ENCODE data around the gene CERS2. TPM values are rescaled to one million over a fixed set of nuclear protein-coding genes. Genes with fewer than 3 reads are reported as not detected.

CERS2 gene
- total and polyA plus RNA-seq, 2 of the 13 experiments (the other 11 are each of a cell fraction or from before 2014, with no cell fraction given) = 269 to 298 TPM

- TF ChIP-seq ZKSCAN1 (IDR thresholded peaks at IDR 0.05; ENCODE audit: low read length) = no peak
- peak; percentile 95 for TF ChIP-seq STAT6 (CRISPR knock-in tag; IDR thresholded peaks at IDR 0.05; ENCODE audit: borderline replicate concordance)
- peak; percentile 89 for TF ChIP-seq FOXP4 (CRISPR knock-in tag; IDR thresholded peaks at IDR 0.05)
- no peak for TF ChIP-seq ZNF570 (CRISPR knock-in tag; IDR thresholded peaks at IDR 0.05; ENCODE audit: borderline replicate concordance)
- TF ChIP-seq SP2 (CRISPR knock-in tag; IDR thresholded peaks at IDR 0.05) = 0 out of 2 replicates have a peak, but pooled peaks have one; percentile 28
- TF ChIP-seq MEIS1 (CRISPR knock-in tag; IDR thresholded peaks at IDR 0.05; ENCODE audit: borderline replicate concordance) = peak; percentile 98
- TF ChIP-seq JUN (CRISPR knock-in tag; IDR thresholded peaks at IDR 0.05) = peak; percentile 78
- TF ChIP-seq ZSCAN29 (CRISPR knock-in tag; conservative IDR thresholded peaks at IDR 0.05) = no peak
- TF ChIP-seq ZNF503 (CRISPR knock-in tag; IDR thresholded peaks at IDR 0.05) = peak; percentile 74; the same call in 1 of the 2 replicates
- no peak for TF ChIP-seq ZXDC (CRISPR knock-in tag; IDR thresholded peaks at IDR 0.05)
- no peak for TF ChIP-seq ZNF549 (CRISPR knock-in tag; IDR thresholded peaks at IDR 0.05)
- TF ChIP-seq SALL1 (CRISPR knock-in tag; IDR thresholded peaks at IDR 0.05) = peak; percentile 93
- TF ChIP-seq RARA (CRISPR knock-in tag; IDR thresholded peaks at IDR 0.05) = peak; percentile 92
- TF ChIP-seq HMGXB4 (CRISPR knock-in tag; IDR thresholded peaks at IDR 0.05; ENCODE audit: borderline replicate concordance in 1 of 2, low read depth in 1 of 2) = peak; percentile 32 to 66; a peak in 2 of 4 replicates
- peak; percentile 81 for TF ChIP-seq TRIM24 (CRISPR knock-in tag; IDR thresholded peaks at IDR 0.05)
- 0 out of 2 replicates have a peak, but pooled peaks have one; percentile 19 for TF ChIP-seq ZNF564 (CRISPR knock-in tag; IDR thresholded peaks at IDR 0.05)
- 0 out of 2 replicates have a peak, but pooled peaks have one; percentile 22 for TF ChIP-seq ZNF343 (CRISPR knock-in tag; IDR thresholded peaks at IDR 0.05)
Measured at GRCh38 chr1:150970808-150971582, 3.6 kb downstream of the CERS2 start (continued).
